ENCODE measurements around the gene XYLT2. TPM values are rescaled to one million over a fixed set of nuclear protein-coding genes. Genes with fewer than 3 reads are reported as not detected.

The XYLT2 gene
- total and polyA plus RNA-seq, 2 experiments from 2014 or later = 14.2 to 44.9 TPM

- H3K79me2 ChIP-seq (replicated peaks; ENCODE audit: insufficient read depth) = no peaks in the 10 kb centered on the region
- 0 out of 2 replicates have a peak overlapping the region, but pooled peaks have one; percentile 5 for H2AFZ ChIP-seq
- no peaks in the 10 kb centered on the region for H3K36me3 ChIP-seq (ENCODE audit: insufficient read depth)
- H3K27me3 Mint-ChIP-seq (ENCODE audit: insufficient read depth, low read depth, poor library complexity) = peaks cover 6% of the 10 kb centered on the region
- no peaks in the 10 kb centered on the region for H4K20me1 ChIP-seq (replicated peaks; ENCODE audit: insufficient read depth)
- H3K27ac ChIP-seq (ENCODE audit: low read depth) = no peak overlapping the region
- H3K9me2 ChIP-seq (ENCODE audit: insufficient read depth) = no peaks in the 10 kb centered on the region
- H3K4me1 Mint-ChIP-seq = peaks cover 3% of the 10 kb centered on the region
- DNase-seq (ENCODE audit: low spot score) (no peak), ATAC-seq (no peak)
- H3K4me1 ChIP-seq (ENCODE audit: insufficient read depth) = no peaks in the 10 kb centered on the region
- H3K4me3 Mint-ChIP-seq = no peak overlapping the region
- no peaks in the 10 kb centered on the region for H3F3A ChIP-seq (replicated peaks; ENCODE audit: low read depth)
- no peaks in the 10 kb centered on the region for H3K36me3 Mint-ChIP-seq (ENCODE audit: low read depth)
- no peaks in the 10 kb centered on the region for H3K27me3 ChIP-seq (ENCODE audit: insufficient read depth)
- no peak overlapping the region for H3K27ac Mint-ChIP-seq
- no peaks in the 10 kb centered on the region; the same call in 2 of the 3 replicates for H3K9me3 Mint-ChIP-seq
- H3K4me2 ChIP-seq = no peak overlapping the region
- no peak overlapping the region for H3K4me3 ChIP-seq
- TF ChIP-seq NANOG (IDR thresholded peaks at IDR 0.05; ENCODE audit: borderline replicate concordance) (no peak), CREB1 (CRISPR knock-in tag; IDR thresholded peaks at IDR 0.05; ENCODE audit: low read depth) (no peak), POLR2AphosphoS5 (IDR thresholded peaks at IDR 0.05; ENCODE audit: low read depth) (no peak), STAT1 (IDR thresholded peaks at IDR 0.05; ENCODE audit: unreplicated experiment) (no peak), ZNF462 (CRISPR knock-in tag; IDR thresholded peaks at IDR 0.05) (no peak), EZH2phosphoT487 (IDR thresholded peaks at IDR 0.05; ENCODE audit: unreplicated experiment) (no peak), ETS1 (IDR thresholded peaks at IDR 0.05) (no peak), ZNF331 (CRISPR knock-in tag; IDR thresholded peaks at IDR 0.05; ENCODE audit: low read depth) (no peak), ZNF114 (CRISPR knock-in tag; IDR thresholded peaks at IDR 0.05) (no peak), CTCF (conservative IDR thresholded peaks at IDR 0.05; ENCODE audit: low read depth in 2 of 2) (no peak), REST (IDR thresholded peaks at IDR 0.05; ENCODE audit: unreplicated experiment) (no peak), JUNB (IDR thresholded peaks at IDR 0.05; ENCODE audit: unreplicated experiment) (no peak), EZH2 (IDR thresholded peaks at IDR 0.05; ENCODE audit: low read depth, unreplicated experiment) (no peak)
Measured at GRCh38 chr17:50328363-50329325, 17.3 kb upstream of the XYLT2 start.
